ENCODE data around the gene AGMAT. TPM values are rescaled to one million over a fixed set of nuclear protein-coding genes. Genes with fewer than 3 reads are reported as not detected.

AGMAT gene
- total and polyA plus RNA-seq, 2 donors from 2014 or later: 6.2 to 119 TPM

GRCh38 chr1:15583016-15583706 lies 1.7 kb downstream of the AGMAT start:
- intact Hi-C loops (cut with DNase I): no loop called here
- Histone ChIP-seq H3K4me3 (ENCODE audit: low read length in 3 of 3) (peak overlapping the region in 2 of 3 donors; percentile 44 to 63), H3K9ac (ENCODE audit: low read length in 3 of 3) (peak overlapping the region in 1 of 3 donors; percentile 26), H3K27me3 (ENCODE audit: control insufficient read depth, insufficient read depth, low read length) (no peaks in the 10 kb centered on the region), H3K4me1 (ENCODE audit: control insufficient read depth in 2 of 3, insufficient read depth in 2 of 3, low read depth in 1 of 3, low read length in 3 of 3) (peaks cover 0 to 13% (median 10%) of the 10 kb centered on the region in 3 donors), H3K36me3 (ENCODE audit: control insufficient read depth in 2 of 3, insufficient read depth in 3 of 3, low read length in 3 of 3) (no peaks in the 10 kb centered on the region), H3K27ac (ENCODE audit: low read depth in 2 of 2, low read length in 2 of 2) (peak overlapping the region in 1 of 2 donors; percentile 16), H3K9me3 (ENCODE audit: control insufficient read depth in 2 of 3, insufficient read depth in 1 of 3, low read length in 3 of 3) (no peaks in the 10 kb centered on the region)
- DNase-seq: no peak
- FAIRE-seq: no peak
- TF ChIP-seq CTCF (IDR thresholded peaks at IDR 0.05; ENCODE audit: borderline replicate concordance, extremely low read depth, insufficient read depth): no peak

DNA sequence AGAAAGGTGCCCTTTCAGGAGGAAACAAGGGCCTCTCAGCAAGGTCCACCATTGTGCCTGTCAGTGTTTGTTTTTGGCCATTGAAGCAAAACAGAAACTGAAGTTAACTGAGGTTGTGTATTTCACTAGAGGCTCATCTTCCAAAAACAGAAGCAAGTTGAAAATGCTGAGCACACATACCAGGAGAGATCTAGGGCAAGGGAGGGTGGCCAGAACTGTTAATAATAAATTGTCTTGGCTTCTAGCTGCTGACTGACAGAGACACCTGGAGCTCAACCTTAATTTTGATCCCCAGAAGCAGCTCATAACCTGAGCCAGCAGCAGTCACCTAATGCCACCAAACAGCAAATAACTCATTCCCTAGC lies 5.2 kb downstream of the AGMAT start:
- H3K9ac ChIP-seq (ENCODE audit: low read length in 3 of 3): no peak overlapping the region
- no peaks in the 10 kb centered on the region for H3K27me3 ChIP-seq (ENCODE audit: control insufficient read depth, insufficient read depth, low read length)
- intact Hi-C loops (cut with DNase I): no loop called here
- H3K4me1 ChIP-seq (ENCODE audit: control insufficient read depth in 2 of 3, insufficient read depth in 2 of 3, low read depth in 1 of 3, low read length in 3 of 3): peaks cover 0 to 16% (median 15%) of the 10 kb centered on the region in 3 donors
- no peak for FAIRE-seq
- DNase-seq: peak in 2 of 5 donors; percentile 42 to 53
- peaks cover 0 to 6% (median 3%) of the 10 kb centered on the region in 3 donors for H3K36me3 ChIP-seq (ENCODE audit: control insufficient read depth in 2 of 3, insufficient read depth in 3 of 3, low read length in 3 of 3)
- H3K27ac ChIP-seq (ENCODE audit: low read depth in 2 of 2, low read length in 2 of 2): peak overlapping the region; percentile 23 to 39
- no peaks in the 10 kb centered on the region for H3K9me3 ChIP-seq (ENCODE audit: control insufficient read depth in 2 of 3, insufficient read depth in 1 of 3, low read length in 3 of 3)
- no peak for TF ChIP-seq CTCF (IDR thresholded peaks at IDR 0.05; ENCODE audit: borderline replicate concordance, extremely low read depth, insufficient read depth)
- H3K4me3 ChIP-seq (ENCODE audit: low read length in 3 of 3): no peak overlapping the region

DNA sequence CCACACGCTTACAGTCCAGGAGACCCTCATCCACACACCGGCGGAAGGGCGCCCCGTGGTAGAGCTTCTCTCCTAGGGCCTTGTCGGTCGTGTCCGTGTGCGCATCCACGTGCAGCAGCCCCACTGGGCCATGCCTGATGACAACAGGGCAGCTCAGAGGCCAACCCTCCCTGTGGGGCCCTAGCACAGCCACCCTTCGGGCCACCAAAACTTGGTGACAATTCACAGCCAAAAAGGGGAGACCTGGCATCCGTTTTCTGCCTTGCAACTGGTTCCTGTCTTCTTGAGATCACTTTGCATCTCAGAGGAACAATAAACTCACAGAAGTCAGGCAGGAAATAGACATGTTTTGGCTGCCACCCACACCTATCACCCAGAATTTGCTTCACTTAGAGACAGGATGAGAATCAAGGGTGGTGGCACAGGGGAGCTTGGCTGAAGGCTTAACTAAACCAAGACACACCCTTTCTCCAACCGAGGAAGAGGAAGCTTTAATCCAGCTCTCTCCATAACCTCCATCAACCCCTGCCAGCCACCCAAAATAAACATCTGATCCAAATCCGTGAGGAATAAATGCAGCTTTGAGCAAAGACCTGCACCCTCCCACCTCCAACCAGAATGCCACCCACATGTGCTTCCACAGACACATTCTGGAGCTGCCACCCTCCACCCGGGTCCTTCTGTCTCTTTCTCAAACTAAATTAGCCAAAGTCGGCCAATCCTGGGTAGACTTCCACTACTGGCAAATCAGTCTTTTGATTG lies 5.7 kb downstream of the AGMAT start:
- Histone ChIP-seq H3K4me1 (ENCODE audit: control insufficient read depth in 2 of 3, insufficient read depth in 2 of 3, low read depth in 1 of 3, low read length in 3 of 3) (peaks cover 0 to 16% (median 15%) of the 10 kb centered on the region in 3 donors), H3K27ac (ENCODE audit: low read depth in 2 of 2, low read length in 2 of 2) (peak overlapping the region; percentile 39 to 41), H3K9me3 (ENCODE audit: control insufficient read depth in 2 of 3, insufficient read depth in 1 of 3, low read length in 3 of 3) (no peaks in the 10 kb centered on the region), H3K4me3 (ENCODE audit: low read length in 3 of 3) (no peak overlapping the region), H3K27me3 (ENCODE audit: control insufficient read depth, insufficient read depth, low read length) (no peaks in the 10 kb centered on the region), H3K36me3 (ENCODE audit: control insufficient read depth in 2 of 3, insufficient read depth in 3 of 3, low read length in 3 of 3) (peaks cover 0 to 6% (median 3%) of the 10 kb centered on the region in 3 donors), H3K9ac (ENCODE audit: low read length in 3 of 3) (no peak overlapping the region)
- DNase-seq (no peak), FAIRE-seq (no peak)
- TF ChIP-seq CTCF (IDR thresholded peaks at IDR 0.05; ENCODE audit: borderline replicate concordance, extremely low read depth, insufficient read depth): no peak
- intact Hi-C loops (cut with DNase I): no loop called here

Data from kidney (tissue), 14 donors.